ENCODE measurements around the gene SH3PXD2A. TPM values are rescaled to one million over a fixed set of nuclear protein-coding genes. Genes with fewer than 3 reads are reported as not detected.

SH3PXD2A gene
- total and polyA plus RNA-seq, 2 experiments from 2014 or later: 1.8 to 5.0 TPM

GRCh38 chr10:103776878-103777591 is 78.3 kb downstream of the SH3PXD2A start:
- Mint-ChIP-seq H3K4me1 (peaks cover 2% of the 10 kb centered on the region; the same call in 2 of the 3 replicates), H3K4me3 (no peak overlapping the region), H3K27me3 (ENCODE audit: insufficient read depth, low read depth, poor library complexity) (peaks cover 3% of the 10 kb centered on the region), H3K36me3 (ENCODE audit: low read depth) (no peaks in the 10 kb centered on the region), H3K27ac (no peak overlapping the region), H3K9me3 (no peaks in the 10 kb centered on the region)
- Histone ChIP-seq H3K4me2 (no peak overlapping the region), H3K4me1 (ENCODE audit: insufficient read depth) (peaks cover 8% of the 10 kb centered on the region; the same call in 1 of the 2 replicates), H3K36me3 (ENCODE audit: insufficient read depth) (no peaks in the 10 kb centered on the region), H2AFZ (no peak overlapping the region), H3K79me2 (replicated peaks; ENCODE audit: insufficient read depth) (no peaks in the 10 kb centered on the region), H3K4me3 (no peak overlapping the region), H3K27ac (ENCODE audit: low read depth) (no peak overlapping the region), H4K20me1 (replicated peaks; ENCODE audit: insufficient read depth) (no peaks in the 10 kb centered on the region), H3F3A (replicated peaks; ENCODE audit: low read depth) (0 out of 2 replicates have a peak, but pooled peaks cover 14% of the 10 kb centered on the region), H3K27me3 (ENCODE audit: insufficient read depth) (no peaks in the 10 kb centered on the region), H3K9me2 (ENCODE audit: insufficient read depth) (no peaks in the 10 kb centered on the region)
- ATAC-seq (no peak), DNase-seq (ENCODE audit: low spot score) (no peak)
- TF ChIP-seq ZNF331 (CRISPR knock-in tag; IDR thresholded peaks at IDR 0.05; ENCODE audit: low read depth): no peak

GRCh38 chr10:103775776-103776175 is 79.6 kb downstream of the SH3PXD2A start:
- Histone ChIP-seq H3K27ac (ENCODE audit: low read depth) (no peak overlapping the region), H3K9me2 (ENCODE audit: insufficient read depth) (no peaks in the 10 kb centered on the region), H3K79me2 (replicated peaks; ENCODE audit: insufficient read depth) (no peaks in the 10 kb centered on the region), H3F3A (replicated peaks; ENCODE audit: low read depth) (0 out of 2 replicates have a peak, but pooled peaks cover 14% of the 10 kb centered on the region), H3K36me3 (ENCODE audit: insufficient read depth) (no peaks in the 10 kb centered on the region), H3K27me3 (ENCODE audit: insufficient read depth) (no peaks in the 10 kb centered on the region), H3K4me3 (no peak overlapping the region), H3K4me1 (ENCODE audit: insufficient read depth) (peaks cover 13% of the 10 kb centered on the region; the same call in 1 of the 2 replicates), H4K20me1 (replicated peaks; ENCODE audit: insufficient read depth) (no peaks in the 10 kb centered on the region), H2AFZ (no peak overlapping the region), H3K4me2 (no peak overlapping the region)
- Mint-ChIP-seq H3K36me3 (ENCODE audit: low read depth) (no peaks in the 10 kb centered on the region), H3K27ac (no peak overlapping the region), H3K4me3 (no peak overlapping the region), H3K27me3 (ENCODE audit: insufficient read depth, low read depth, poor library complexity) (peaks cover 7% of the 10 kb centered on the region), H3K9me3 (no peaks in the 10 kb centered on the region), H3K4me1 (peaks cover 6% of the 10 kb centered on the region)
- TF ChIP-seq NANOG (IDR thresholded peaks at IDR 0.05; ENCODE audit: borderline replicate concordance) (no peak), REST (IDR thresholded peaks at IDR 0.05; ENCODE audit: unreplicated experiment) (no peak), ZNF462 (CRISPR knock-in tag; IDR thresholded peaks at IDR 0.05) (no peak), ZNF114 (CRISPR knock-in tag; IDR thresholded peaks at IDR 0.05) (no peak)
- DNase-seq (ENCODE audit: low spot score) (no peak), ATAC-seq (no peak)
